Kidney (tissue), 14 donors: Measurements from ENCODE around the gene STK25. TPM values are rescaled to one million over a fixed set of nuclear protein-coding genes. Genes with fewer than 3 reads are reported as not detected.

Source experiments
- DNase-seq, 5 donors: peaks; one replicate each; pipeline ENCODE4 v3.0.0-alpha.2; 2013 to 2020
- FAIRE-seq: peaks from 2 replicates; lab custom pipeline; 2012; peaks lifted over from hg19 to GRCh38; lab: Jason Lieb, UNC
- H3K27ac ChIP-seq, 2 donors: one replicate each; pipeline ENCODE4 v1.7.0; 2013; ENCODE audit warnings: low read depth in 2 of 2, low read length in 2 of 2, inconsistent platforms in 1 of 2
- H3K27me3 ChIP-seq: one replicate; pipeline ENCODE4 v1.7.1; 2013; ENCODE audit warnings: low read length, inconsistent platforms; ENCODE audit not compliant: control insufficient read depth, insufficient read depth
- H3K36me3 ChIP-seq, 3 donors: one replicate each; pipeline versions ENCODE4 v1.7.0 to v1.7.1; 2013; ENCODE audit warnings: low read length in 3 of 3, control low read depth in 1 of 3, inconsistent platforms in 1 of 3; ENCODE audit not compliant: insufficient read depth in 3 of 3, control insufficient read depth in 2 of 3
- H3K4me1 ChIP-seq, 3 donors: one replicate each; pipeline versions ENCODE4 v1.7.0 to v1.7.1; 2013; ENCODE audit warnings: low read length in 3 of 3, inconsistent platforms in 1 of 3, low read depth in 1 of 3; ENCODE audit not compliant: control insufficient read depth in 2 of 3, insufficient read depth in 2 of 3
- H3K4me3 ChIP-seq, 3 donors: one replicate each; pipeline versions ENCODE4 v1.7.0 to v1.8.1; 2013; ENCODE audit warnings: low read length in 3 of 3, control low read depth in 1 of 3, inconsistent platforms in 1 of 3
- H3K9ac ChIP-seq, 3 donors: one replicate each; pipeline versions ENCODE4 v1.7.0 to v1.7.1; 2013; ENCODE audit warnings: low read length in 3 of 3, control low read depth in 1 of 3, inconsistent platforms in 1 of 3
- H3K9me3 ChIP-seq, 3 donors: one replicate each; pipeline versions ENCODE4 v1.7.0 to v1.7.1; 2013; ENCODE audit warnings: low read length in 3 of 3, control low read depth in 1 of 3, inconsistent platforms in 1 of 3; ENCODE audit not compliant: control insufficient read depth in 2 of 3, insufficient read depth in 1 of 3
- intact Hi-C: fragments of 100-400 bp; cut with DNase I; formaldehyde crosslinking; loops from one replicate; pipeline ENCODE4 v1.11.1; 2022
- polyA plus RNA-seq: library from polyadenylated mRNA; stranded (reverse); fragments of 350-450 nt; fragmentation: Illumina TruSeq; extraction: RNeasy Lipid Tissue Mini Kit (QIAGEN cat#74804); gene quantifications from one replicate; pipeline ENCODE4 v1.2.3, GENCODE V29; 2014; ENCODE audit warnings: low read depth, low replicate concordance; ENCODE audit not compliant: insufficient read depth
- total RNA-seq: library from RNA; stranded (reverse); fragmentation: NEBNext Ultra II Directional; extraction: Animal tissue kit (Norgen Biotek cat#: 25700); gene quantifications from one replicate; pipeline ENCODE4 v1.2.1, GENCODE V29; 2021
- TF ChIP-seq, protein P1 (sequence below): IDR thresholded peaks from 3 replicates; pipeline ENCODE4 v1.5.1; 2012; ENCODE audit warnings: mild to moderate bottlenecking, moderate library complexity, borderline replicate concordance; ENCODE audit not compliant: insufficient read depth; ENCODE audit errors: extremely low read depth
- donor health status: control.
- donor health status: control.
- donor health status: control.
- donor health status: control.
- donor health status: control.
- donor health status: DM: yes; HTN: yes; CAD: no.
- donor health status: Normal renal cell carcinoma (clear cell type).

Gene STK25
- total and polyA plus RNA-seq, 2 donors from 2014 or later = 119 to 151 TPM

DNA sequence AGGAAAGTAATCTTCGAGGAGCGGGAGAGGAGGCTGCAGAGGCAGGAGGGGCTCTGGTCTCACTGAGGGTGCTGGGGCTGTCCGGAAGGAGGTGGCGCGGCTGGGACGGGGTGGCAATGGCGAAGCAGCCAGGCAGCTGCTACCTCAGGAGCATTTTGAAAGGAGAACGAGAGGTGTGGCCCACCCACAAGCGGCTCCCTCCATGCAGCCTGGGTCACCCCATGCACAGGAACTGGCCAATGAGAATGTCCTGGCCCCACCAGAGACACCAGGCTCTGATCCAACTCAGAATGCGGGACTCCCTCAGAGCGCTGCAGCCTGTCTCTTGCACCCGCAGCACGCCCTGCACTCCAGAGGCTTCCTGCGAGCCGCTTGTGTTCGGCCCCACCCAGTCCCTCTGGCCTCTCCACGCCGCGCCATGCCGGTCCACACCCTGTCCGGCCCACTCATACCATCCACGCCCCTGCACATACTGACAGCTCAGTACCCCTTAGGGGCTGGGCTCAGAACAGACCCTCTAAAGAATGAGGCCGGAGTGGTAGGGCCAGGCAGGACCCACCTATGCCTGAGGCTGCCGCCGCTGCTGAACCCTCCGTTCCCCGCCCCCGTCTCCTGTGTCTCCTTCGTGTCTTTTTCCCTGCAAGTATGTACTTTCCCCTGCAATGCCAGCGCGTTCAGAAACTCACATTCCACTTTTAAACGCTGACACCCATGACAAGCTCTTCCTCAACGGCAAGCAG, 43.8 kb upstream of the STK25 start:
- intact Hi-C loops = no loop called here
- H3K27ac ChIP-seq = no peak overlapping the region
- TF ChIP-seq, protein P1, sequence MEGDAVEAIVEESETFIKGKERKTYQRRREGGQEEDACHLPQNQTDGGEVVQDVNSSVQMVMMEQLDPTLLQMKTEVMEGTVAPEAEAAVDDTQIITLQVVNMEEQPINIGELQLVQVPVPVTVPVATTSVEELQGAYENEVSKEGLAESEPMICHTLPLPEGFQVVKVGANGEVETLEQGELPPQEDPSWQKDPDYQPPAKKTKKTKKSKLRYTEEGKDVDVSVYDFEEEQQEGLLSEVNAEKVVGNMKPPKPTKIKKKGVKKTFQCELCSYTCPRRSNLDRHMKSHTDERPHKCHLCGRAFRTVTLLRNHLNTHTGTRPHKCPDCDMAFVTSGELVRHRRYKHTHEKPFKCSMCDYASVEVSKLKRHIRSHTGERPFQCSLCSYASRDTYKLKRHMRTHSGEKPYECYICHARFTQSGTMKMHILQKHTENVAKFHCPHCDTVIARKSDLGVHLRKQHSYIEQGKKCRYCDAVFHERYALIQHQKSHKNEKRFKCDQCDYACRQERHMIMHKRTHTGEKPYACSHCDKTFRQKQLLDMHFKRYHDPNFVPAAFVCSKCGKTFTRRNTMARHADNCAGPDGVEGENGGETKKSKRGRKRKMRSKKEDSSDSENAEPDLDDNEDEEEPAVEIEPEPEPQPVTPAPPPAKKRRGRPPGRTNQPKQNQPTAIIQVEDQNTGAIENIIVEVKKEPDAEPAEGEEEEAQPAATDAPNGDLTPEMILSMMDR = no peak
- no peak overlapping the region for H3K4me3 ChIP-seq
- no peak for FAIRE-seq
- peaks cover 0 to 1% (median under 1%) of the 10 kb centered on the region in 3 donors for H3K4me1 ChIP-seq
- H3K27me3 ChIP-seq = no peaks in the 10 kb centered on the region
- DNase-seq = no peak
- no peaks in the 10 kb centered on the region for H3K9me3 ChIP-seq
- no peak overlapping the region for H3K9ac ChIP-seq
- no peaks in the 10 kb centered on the region for H3K36me3 ChIP-seq

DNA sequence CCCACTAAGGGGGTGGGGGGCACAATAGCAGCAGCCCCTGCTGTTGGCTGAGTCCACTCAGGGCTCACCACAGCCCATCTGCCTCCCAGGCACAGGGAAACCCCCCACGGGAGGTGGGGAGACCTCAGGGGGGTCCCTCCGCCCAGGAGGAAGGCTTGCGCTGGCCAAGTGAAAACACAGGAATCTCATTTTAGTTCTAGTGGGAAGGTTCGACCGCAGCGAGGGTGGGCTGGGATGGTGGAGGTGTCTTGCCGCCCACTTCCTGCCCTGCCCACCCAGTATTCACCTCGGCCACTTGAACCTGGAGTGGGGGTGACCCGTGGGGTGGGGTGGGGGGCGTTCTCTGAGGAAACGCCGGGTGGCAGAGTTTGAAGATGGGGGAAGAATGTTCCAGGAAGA, 43.2 kb upstream of the STK25 start:
- Histone ChIP-seq H3K9me3 (no peaks in the 10 kb centered on the region), H3K4me3 (no peak overlapping the region), H3K9ac (no peak overlapping the region), H3K27ac (no peak overlapping the region), H3K36me3 (no peaks in the 10 kb centered on the region), H3K4me1 (peaks cover 0 to 7% (median 3%) of the 10 kb centered on the region in 3 donors), H3K27me3 (no peaks in the 10 kb centered on the region)
- FAIRE-seq (no peak), DNase-seq (no peak)
- intact Hi-C loops = no loop called here
- TF ChIP-seq, protein P1 = no peak

DNA sequence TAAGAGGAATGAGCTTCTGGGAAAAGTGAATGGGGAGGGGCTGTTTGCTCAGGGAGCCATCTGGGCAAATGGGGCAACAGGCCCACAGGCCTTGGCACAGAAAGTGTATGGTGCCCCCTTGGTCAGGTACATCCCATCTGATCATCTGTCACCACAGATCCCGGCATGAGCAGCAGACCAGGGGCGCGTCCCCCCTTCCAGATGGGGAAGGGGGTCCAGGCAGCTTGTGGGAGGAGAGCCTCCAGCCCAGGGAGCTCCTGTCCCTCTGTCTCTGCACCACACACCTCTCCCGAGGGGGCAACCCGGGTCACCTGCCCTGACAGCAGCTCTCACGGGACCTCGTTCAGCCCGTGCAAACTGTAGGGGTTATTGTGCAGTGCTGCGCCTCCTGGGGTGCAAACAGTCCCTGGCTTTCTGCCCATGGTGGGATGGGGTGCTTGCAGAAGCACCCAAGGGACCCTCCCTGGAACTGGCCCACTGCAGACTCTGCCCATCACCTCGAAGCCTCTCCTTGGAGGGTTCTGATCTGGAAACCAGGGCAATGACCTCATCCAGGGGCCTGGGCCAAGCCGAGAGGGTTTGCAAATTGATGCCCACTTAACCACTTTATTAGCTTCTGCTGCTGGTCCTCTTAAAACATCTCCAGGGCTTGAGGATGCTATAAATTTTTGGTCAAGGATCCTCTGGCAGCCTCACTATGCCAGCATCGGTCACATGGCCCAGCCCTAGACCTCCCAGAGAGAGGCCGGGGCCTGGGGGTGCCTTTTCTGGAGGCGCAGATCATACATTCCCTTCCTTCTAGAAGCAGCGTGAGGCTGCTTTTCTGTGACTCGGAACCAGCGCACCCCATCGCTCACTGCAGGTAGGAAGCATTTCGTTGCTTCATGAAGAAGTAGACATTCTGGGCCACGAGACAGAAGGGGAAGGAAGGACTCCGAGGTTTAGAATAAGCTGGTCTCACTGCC, 42.5 kb upstream of the STK25 start:
- H3K36me3 ChIP-seq = no peaks in the 10 kb centered on the region
- H3K9me3 ChIP-seq = no peaks in the 10 kb centered on the region
- no peak overlapping the region for H3K27ac ChIP-seq
- TF ChIP-seq, protein P1 = no peak
- H3K4me1 ChIP-seq = peaks cover 0 to 9% (median 3%) of the 10 kb centered on the region in 3 donors
- H3K4me3 ChIP-seq = no peak overlapping the region
- intact Hi-C loops = no loop called here
- H3K27me3 ChIP-seq = no peaks in the 10 kb centered on the region
- H3K9ac ChIP-seq = no peak overlapping the region
- DNase-seq = no peak
- no peak for FAIRE-seq
